ELR (cell line): ENCODE data around the gene CERS6.

Experiments
- DNase-seq: peaks from one replicate; pipeline ENCODE4 v3.0.0-alpha.2; 2015; ENCODE audit warnings: low read depth

Gene CERS6

DNA sequence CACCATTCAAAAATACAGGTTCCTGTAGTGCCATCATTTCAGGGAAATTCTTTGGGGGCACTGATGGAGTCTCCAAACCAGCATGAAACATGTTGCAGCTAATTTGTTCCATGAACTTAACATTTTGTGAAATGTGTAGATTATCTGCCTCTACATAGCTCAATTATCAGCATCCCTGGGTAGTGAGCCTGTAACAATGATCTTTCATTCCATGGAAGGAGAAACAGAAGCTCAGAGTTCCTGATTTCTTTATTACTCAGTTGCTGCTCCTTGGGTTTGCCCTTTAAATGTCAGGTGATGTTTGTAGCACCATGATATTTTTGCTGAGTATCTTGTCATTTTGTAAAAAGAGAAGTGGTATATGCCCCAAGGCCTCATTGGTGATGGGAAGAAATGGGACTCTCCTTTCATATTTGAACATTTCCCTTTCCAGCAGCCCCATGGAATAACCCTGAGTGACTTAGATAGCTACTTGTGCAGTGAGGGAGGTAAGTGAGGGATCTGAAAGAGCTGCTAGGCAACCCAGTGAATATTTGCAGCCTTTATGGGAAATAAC is 146.9 kb downstream of the CERS6 start:
- no peak for DNase-seq

DNA sequence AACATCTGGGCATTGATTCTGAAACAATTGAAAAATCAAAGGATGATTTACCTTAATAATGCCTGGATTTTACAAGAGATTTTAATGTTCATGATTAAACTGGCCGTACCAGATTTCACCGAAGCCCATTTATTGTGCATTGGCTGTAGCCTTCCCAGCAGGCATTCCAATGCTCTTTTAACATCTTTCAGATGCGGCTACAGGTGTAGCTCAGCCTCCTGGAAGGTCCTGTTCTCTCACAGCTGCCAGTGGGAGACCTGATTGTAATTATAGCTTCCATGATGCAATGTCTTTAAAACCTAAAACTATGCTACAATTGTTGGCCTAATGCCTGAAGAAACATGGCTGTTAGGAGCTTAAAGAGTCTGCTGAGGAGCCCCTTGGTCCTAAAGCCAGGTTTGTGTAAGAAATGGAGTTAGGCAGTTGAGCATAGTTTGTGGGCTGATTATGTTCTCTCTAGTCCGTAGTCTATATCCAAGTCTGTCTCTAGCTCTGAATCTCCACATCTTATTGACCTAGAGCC is 147.4 kb downstream of the CERS6 start:
- DNase-seq = no peak

DNA sequence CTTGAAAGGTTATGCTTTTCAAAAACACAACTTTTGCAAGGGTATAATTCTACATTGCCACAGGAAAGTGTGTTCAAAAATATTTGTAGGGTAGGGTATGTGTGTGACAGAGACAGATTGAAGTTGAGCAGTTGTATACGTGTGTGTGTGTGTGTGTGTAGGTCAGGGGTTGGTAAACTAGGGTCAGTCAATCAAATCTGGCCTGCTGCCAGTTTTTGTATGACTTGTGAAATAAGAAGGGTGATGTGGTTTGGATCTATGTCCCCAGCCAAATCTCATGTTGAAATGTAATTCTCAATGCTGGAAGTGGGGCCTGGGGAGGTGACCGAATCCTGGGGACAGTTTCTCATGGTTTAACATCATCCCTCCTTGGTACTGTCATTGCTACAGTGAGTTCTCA is 148.2 kb downstream of the CERS6 start:
- no peak for DNase-seq

DNA sequence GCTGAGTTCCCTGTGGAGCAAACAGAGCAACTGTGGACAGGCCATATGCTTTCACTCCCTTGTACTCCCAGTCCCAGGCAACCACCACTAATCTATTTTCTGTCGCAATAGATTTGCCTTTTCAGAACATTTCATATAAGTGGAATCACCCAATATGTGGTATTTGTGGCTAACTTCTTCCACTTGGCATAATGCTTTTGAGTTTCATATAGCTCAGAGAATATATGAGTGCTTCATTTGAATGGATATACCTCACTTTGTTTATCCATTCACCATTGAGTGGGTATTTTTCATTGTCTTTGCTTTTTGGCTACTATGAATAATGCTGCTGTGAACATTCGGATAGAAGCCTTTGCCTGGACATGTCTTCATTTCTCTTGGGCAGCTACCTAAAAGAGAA is 151.9 kb downstream of the CERS6 start:
- peak; percentile 10 for DNase-seq

DNA sequence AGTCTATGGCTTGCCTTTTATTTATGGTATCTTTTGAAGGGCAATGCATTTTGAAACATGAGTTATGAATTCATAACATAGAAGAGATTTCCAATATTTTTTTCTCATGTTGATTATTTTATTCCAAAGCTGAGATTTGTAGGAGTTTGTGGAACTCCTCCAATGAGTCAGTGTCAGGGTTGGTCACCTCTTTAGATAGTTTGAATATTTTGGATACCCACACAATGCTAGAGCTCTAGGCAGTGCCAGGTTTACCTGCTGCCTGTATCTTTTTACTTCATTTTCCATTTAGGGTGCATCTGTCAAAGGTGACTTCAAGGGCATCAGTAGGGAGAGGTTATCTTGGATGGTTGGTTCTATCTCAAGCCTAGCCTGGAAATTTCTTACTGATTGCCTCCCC is 152.7 kb downstream of the CERS6 start:
- DNase-seq = no peak

DNA sequence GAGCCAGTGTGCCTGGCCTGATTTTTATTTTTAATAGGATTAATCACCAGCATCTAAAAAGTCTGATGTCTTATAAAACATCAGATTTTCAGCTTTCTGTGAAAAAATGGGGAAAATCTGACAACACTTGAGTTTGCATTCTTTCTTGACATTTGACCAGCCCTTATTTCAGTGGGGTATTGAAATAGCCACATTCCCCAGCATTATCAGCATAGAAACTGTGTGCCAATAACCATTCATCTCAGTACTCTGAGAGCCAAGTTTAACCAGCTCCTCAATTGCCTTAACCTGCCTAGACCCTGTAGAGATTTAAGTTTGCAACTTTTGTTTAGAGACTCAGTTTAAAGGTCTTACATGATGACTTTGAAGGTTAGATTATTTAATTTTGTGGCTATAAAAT is 155.0 kb downstream of the CERS6 start:
- no peak for DNase-seq

DNA sequence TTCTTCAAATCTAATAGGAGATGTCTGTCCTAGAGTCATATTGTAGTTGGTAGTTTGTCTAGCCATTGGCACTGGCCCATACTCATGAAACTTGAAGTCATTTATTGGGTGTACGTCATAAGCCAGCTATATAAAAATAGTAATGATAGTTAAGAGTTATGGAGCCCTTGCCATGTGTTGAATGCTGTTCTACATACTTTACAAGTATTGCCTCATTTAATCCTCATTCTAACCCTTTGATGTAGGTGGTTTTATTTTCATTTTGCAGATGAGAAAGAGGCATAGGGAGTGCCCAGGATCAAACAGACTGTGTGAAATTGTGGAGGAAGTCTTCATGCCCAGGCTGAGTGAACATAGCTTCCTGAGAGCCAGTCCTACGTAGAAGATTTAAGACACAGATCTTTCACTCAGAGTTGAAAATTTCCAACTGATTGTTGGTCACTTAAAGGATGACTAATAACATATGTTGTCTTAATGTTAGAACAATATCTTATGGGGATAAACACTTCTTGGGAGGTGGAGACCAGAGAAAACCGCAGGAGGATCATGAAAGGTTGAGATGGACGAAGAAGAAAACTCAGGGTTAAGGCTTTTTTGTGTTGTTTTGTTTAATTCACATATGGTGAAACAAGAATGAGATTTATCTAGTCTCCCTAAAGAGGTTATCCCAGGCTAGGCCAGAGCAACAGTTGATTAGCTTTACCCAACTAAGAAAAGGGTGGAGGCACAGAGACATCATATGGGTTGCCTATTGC is 156.0 kb downstream of the CERS6 start:
- no peak for DNase-seq

DNA sequence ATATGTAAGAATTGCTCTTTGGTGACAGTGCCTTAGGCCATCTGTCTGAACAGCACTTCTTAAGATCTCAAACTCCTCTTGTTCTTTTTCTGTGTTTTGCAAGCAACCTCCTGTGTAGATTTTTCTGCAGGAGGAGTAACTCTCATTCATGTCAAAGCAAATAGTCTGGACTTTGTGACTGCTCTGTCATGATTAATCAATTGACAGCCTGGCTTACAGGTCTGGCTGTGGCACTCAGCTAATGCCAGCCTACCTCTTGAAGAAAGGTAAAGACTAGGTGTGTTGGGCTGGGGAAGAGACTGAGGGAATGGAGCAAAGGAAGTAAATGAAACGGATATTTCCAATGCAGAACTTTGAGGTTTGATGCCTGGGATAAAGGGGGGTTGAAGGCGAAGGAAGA is 156.6 kb downstream of the CERS6 start:
- no peak for DNase-seq

DNA sequence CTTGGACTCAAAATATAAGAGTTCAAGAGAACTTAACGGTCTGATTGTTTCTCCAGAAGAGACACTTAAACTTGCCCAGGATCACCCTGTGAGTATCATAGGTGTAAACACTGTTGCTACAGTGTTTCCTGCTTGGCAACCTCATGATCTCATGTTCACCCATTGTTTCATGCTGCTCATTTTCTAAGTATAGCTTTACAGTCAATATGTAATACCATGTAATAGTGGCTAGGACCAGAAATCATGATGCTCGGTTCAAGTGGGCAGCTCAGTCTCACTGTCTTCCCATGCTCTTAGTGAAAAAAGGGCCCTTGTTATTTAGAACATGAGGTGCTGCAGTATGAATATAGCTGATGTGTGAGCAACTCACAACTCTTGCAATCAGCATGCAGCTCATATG is 157.5 kb downstream of the CERS6 start:
- DNase-seq = no peak

DNA sequence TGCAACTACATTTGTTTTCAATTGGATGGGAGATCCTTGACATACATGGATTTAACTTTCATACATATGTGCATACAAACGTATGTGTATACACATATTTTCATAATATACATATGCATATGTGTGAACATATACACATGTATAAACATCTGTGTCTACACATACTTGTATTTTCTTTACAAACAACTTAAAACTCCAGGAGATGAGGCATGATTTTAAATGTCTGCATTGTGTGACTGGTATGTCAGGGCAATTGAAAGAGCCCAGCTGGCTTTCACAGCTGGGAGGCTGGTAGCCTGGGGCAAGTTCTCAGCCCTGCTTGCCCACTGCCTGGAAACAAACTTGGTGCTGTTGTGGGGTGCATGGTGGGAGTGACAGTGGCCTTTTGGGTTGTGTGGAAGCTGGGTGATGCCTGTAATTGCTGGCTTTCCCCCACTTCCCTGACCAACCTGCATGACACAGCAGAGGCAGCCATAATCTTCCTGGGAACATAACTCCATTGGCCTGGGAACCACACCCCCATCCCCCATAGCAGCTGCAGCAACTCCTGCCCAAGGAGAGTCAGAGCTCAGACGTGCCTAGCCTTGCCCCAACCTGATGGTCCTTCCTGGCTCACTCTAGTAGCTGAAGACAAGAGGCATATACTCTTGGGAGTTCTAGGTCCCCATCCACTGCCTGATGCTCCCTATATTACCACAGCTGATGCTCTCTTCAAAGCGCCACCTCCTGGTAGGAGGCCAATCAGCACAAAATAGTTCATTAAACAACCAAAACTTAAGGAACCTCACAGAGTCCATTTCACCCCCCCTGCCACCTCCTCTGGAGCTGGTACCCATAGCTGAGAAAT is 158.3 kb downstream of the CERS6 start:
- DNase-seq = peak; percentile 28

DNA sequence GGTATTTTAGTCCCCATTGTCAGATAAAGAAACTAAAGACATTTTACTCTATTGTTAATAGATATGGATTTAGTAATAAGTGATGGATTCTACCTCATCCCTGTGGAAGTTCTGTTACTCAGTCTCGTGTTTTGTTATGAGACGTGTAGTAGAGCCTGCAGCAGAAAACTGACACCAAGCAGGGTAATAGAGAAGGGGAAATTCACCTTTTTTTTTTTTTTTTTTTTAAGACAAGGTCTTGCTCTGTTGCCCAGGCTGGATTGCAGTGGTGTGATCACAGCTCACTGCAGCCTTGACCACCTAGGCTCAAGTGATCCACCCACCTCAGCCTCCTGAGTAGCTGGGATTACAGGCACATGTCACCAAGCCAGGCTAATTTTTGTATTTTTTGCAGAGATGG is 164.5 kb downstream of the CERS6 start:
- no peak for DNase-seq

DNA sequence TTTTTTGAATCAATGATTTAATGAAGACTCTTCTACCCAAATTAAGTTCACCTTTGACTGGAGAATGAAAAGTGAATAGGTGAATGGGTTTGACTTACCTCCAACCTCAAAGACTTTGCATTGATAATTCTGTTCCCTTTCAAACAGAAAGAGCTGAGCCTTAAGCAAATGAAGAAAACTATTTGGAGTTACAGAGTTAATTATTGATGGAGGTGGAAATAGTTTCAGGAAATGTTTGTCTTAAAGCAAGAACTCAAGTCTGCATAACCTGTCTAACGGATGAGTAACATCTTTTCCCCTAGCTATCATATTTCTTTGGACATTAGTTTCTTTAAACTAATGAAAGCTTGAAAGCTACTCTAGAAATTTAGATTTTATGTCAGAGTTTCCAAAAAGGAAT is 166.5 kb downstream of the CERS6 start:
- DNase-seq = no peak

DNA sequence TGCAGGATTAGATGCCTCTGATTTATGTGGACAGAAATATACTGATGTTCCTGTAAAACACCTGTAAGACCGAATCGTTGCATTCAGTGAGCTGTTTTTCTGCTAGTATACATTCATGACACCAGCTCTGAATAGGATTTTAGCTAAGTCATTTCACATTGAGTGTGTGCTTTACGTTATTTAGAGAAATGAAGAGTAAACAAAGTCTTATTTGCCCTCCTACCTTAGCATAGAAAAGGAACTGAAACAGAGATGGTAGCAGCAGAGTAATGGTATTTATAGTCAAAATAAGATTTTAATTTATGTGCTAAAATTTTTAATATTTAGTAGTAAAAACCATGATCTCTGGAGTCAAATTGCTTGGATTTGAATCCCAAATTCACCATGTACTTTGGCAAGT is 168.0 kb downstream of the CERS6 start:
- no peak for DNase-seq

DNA sequence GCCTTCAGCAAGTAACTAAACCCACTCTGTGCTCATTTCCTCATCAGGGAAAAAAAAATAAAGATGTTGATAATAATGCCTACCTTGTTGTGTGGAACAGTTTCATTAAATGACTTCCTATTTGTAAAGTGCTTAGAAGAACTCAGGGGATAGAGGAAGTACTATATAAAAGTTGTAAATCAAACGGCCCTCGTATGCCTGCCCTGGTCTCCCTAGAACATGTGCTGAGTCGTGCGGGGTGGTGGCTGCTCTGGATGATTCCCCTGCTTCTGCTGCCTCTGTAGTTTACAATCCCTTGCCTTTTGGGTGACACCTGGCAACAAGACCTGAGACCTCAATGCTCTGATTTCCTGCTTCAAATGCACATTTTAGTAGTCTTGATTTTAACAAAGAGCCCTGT is 170.0 kb downstream of the CERS6 start:
- no peak for DNase-seq

DNA sequence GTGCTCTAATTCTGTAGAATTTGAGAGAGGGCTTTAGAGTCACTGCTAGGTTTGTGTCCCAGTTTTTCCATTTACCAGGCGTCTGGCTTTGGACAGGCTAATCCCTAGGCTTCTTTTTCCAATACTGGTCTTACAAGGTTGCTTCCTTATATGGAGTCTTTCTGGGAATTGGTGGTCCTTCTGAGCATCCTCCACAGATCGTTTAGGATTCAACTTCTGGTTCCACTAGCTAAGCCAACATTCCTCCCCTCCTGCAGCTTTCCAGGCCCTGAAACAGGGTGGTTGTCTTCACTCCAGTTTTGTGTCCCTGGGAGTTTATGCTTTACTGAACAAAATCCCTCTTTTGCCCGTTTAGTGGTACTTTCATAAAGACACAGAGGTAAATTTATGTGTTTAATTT is 170.6 kb downstream of the CERS6 start:
- no peak for DNase-seq

DNA sequence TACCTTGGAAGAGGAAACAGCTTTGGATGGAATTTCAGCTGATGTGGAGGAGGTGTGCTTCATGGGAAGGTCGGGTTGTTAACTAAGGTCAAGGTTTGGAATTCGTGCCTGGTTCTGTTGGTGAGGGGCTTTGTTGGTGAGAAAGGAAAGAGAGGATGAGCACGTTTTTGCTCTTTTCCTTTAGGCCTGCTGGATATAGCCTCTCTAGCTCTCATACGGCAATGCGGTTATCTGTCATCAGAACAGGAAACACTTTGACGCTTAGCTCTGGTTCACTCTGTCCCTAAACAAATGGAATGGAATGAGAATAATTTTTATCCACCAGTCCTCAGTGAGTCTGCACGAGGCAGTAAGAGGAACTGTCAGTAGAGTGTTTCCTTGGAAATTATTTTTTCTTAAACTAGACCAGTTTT is 176.6 kb downstream of the CERS6 start:
- peak; percentile 62 for DNase-seq

DNA sequence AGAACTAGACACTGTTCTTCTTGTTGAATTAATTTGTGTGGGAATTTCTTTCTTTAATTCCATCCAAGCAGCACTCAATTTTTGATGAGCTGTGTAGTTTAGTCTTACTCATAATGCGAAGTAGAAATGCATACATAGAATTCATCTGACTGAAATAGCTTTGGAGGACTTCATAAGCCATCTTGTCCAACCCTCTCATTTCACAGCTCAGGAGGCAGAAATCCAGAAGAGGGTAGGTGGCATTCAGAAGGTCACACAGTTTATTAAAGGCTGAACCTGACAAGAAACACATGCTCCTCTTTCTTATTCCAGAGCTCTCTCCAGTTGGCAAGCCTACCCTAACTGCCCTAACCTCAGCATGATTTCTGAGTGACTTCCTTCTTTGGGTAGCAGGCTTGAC is 177.1 kb downstream of the CERS6 start:
- no peak for DNase-seq

DNA sequence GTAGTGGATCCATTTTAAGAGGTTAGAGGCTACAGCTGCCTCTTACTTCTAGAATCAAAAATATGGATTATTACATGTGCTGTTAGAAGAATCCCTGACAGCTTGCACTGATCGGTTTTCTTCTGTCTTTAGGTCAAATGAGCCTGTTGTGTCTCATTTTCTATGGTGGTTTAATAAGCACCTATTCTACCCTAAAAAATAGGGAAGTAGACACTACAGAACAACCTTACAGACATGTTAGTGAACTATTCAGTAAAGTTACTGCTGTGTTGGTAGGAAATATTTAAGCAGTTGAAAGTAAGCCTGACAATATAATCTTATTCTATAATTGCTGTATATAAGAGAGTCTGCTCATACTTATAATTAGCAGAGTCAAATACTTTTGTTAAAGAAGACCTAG is 177.8 kb downstream of the CERS6 start:
- DNase-seq = no peak

DNA sequence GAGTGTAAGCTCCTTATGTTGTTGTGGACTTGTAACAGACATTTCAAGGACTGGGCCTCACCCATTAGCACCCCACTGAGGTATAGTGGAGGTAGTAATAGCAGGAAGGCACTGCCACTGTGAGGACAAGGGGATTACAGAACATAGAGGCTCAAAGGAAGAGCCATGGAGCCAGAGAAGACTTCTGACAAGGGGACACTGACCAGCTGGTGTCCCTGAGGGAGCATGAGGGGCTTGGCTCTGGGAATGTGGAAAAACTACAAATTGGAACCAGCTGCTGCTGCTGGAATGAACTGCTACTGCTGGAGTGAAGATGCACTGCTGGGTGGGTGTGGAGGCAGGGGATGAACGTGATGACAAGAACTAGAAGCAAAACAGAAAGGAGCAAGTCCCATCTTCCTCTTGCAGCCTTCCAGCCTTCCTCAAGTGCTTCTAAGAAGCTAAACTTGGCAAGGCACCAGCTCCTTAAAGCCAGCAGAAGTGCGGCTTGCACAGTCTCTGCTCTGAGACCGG is 179.0 kb downstream of the CERS6 start:
- DNase-seq = no peak

DNA sequence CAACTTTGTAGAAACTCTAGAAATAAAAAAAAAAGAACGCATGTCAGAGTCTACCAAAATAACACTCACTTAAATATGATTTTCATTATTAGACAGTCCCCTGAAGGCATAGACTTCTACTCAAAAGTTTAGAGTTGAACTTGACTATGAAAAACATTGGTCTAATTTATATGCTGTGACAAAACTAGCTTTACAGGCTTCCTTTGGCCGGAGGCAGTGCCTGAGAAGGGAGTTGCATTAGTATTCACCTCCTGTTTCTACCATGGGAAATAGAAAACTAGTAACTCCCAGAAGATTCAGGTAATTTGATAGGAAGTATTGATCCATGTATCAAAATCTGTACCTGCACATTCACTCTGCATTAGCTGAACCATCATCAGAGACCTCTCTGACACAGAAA is 182.9 kb downstream of the CERS6 start:
- no peak for DNase-seq

DNA sequence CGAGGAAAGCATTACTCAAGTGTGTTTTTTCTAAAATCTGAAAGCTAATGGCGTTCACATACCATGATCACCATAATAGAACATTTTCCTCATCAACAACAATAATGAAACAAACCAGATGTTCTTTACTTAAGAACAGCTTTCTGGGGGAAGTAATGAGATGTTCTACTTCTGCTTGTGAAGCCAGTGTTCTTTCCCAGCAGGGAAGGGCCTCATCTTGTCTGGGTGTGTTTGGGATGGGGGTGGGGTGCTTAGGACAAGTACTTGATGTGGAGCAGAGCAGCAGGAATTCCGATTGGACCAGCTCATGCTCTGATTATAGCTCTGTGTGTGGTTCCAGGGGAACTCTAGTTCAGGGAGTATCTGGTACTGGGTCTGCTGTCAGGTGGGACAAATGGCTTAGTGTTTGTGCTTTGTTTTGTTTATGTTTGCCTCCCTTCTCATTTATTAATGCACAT is 183.4 kb downstream of the CERS6 start:
- peak; percentile 37 for DNase-seq

DNA sequence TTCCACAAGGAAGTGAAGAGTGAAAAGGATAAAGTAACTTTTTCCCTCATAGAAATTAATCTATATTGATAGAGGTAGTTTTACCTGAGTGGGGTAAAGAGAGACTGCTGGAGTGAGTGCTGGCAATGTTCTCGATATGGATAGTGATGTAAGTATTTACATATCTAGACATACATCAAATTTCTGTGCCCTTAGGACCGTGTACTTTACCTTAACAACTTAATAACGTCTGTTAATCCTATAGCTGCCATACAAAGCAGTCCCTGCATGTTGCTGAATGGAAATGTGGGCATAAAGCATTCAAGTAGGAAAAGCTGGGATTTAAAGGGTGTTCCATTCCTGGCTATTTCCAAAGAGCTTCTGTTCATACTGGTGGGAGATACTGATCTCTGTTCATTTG is 184.0 kb downstream of the CERS6 start:
- no peak for DNase-seq

DNA sequence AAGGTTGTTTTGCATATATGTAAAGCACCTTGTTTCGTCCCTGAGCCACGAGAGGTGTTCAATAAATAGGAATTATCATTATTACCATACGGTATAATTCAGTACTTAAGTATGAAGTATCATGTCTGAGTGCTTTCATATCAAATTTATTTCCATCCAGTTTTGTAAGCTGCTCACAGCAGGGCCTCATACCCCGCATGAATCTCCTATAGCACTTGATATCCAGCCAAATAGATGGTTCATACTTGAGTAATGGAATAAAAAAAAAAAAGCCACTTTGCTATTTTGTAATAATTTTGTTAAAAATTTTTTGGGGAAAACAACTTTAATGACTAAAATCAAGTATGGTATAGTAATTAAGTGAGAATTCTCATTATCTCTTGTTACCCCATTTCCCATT is 185.6 kb downstream of the CERS6 start:
- DNase-seq = no peak
